Parathyroid adenoma (tissue), 2 donors: ENCODE results near the gene RNF13.
"Not testable (repeated sequence)": the region's sequence is repeated elsewhere in the genome, so short reads cannot be mapped to it uniquely, and the experiment has no call there.

ENCODE experiments used
- H2AFZ ChIP-seq: fragments of 300-600 bp; sonication (generic); one replicate; pipeline ENCODE4 v1.7.0; 2017; ENCODE audit warnings: antibody characterized with exemption, mild to moderate bottlenecking
- H3K27ac ChIP-seq: fragments of 300-600 bp; sonication (generic); one replicate; pipeline ENCODE4 v1.7.0; 2017
- H3K27me3 ChIP-seq: fragments of 300-600 bp; sonication (generic); one replicate; pipeline ENCODE4 v1.7.0; 2017; ENCODE audit warnings: low read length; ENCODE audit not compliant: control insufficient read depth, insufficient read depth
- H3K36me3 ChIP-seq: fragments of 300-600 bp; sonication (generic); one replicate; pipeline ENCODE4 v1.7.0; 2017; ENCODE audit warnings: low read length; ENCODE audit not compliant: control insufficient read depth, insufficient read depth
- H3K4me1 ChIP-seq: fragments of 300-600 bp; sonication (generic); one replicate; pipeline ENCODE4 v1.7.0; 2017; ENCODE audit warnings: control low read depth
- H3K4me2 ChIP-seq: fragments of 300-600 bp; sonication (generic); one replicate; pipeline ENCODE4 v1.7.0; 2017; ENCODE audit warnings: low read length
- H3K4me3 ChIP-seq: fragments of 300-600 bp; sonication (generic); one replicate; pipeline ENCODE4 v1.7.0; 2017; ENCODE audit warnings: low read depth, low read length
- H3K79me2 ChIP-seq: fragments of 300-600 bp; sonication (generic); one replicate; pipeline ENCODE4 v1.7.0; 2017; ENCODE audit warnings: control low read depth
- H3K9ac ChIP-seq: fragments of 300-600 bp; sonication (generic); one replicate; pipeline ENCODE4 v1.7.0; 2017; ENCODE audit warnings: mild to moderate bottlenecking
- H3K9me3 ChIP-seq: fragments of 300-600 bp; sonication (generic); one replicate; pipeline ENCODE4 v1.7.0; 2017; ENCODE audit warnings: low read length; ENCODE audit not compliant: control insufficient read depth
- TF ChIP-seq, protein P1 (sequence below): fragments of 300-600 bp; sonication (generic); IDR thresholded peaks from one replicate; pipeline ENCODE4 v1.7.0; 2017; ENCODE audit warnings: antibody characterized with exemption, mild to moderate bottlenecking
- donor health status: primary hyperparathyroidism.

The RNF13 gene

DNA sequence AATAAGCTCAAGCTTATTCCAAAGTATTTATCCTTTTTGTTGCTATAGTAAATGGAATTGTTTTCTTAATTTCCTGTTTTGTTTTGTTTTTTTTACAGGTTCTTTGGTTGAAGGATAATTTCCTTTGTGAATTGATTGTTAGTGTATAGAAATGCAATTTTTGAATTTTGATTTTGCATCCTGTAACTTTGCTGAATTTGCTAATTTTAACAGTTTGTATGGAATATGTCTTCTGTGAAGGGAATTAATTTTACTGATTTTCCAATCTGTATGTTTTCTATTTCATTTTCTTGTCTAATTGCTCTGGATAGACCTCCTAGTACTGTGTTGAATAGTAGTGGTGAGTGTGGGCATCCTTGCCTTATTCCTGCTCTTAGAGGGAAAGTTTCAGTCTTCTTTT lies 129.4 kb downstream of the RNF13 start:
- no peaks in the 10 kb centered on the region for H3K36me3 ChIP-seq
- no peaks in the 10 kb centered on the region for H3K27me3 ChIP-seq
- H3K9ac ChIP-seq: no peak overlapping the region
- no peak overlapping the region for H2AFZ ChIP-seq
- no peak overlapping the region for H3K27ac ChIP-seq
- no peak overlapping the region for H3K4me2 ChIP-seq
- H3K79me2 ChIP-seq: peaks cover 10% of the 10 kb centered on the region
- H3K9me3 ChIP-seq: no peaks in the 10 kb centered on the region
- H3K4me1 ChIP-seq: no peaks in the 10 kb centered on the region
- TF ChIP-seq, protein P1, sequence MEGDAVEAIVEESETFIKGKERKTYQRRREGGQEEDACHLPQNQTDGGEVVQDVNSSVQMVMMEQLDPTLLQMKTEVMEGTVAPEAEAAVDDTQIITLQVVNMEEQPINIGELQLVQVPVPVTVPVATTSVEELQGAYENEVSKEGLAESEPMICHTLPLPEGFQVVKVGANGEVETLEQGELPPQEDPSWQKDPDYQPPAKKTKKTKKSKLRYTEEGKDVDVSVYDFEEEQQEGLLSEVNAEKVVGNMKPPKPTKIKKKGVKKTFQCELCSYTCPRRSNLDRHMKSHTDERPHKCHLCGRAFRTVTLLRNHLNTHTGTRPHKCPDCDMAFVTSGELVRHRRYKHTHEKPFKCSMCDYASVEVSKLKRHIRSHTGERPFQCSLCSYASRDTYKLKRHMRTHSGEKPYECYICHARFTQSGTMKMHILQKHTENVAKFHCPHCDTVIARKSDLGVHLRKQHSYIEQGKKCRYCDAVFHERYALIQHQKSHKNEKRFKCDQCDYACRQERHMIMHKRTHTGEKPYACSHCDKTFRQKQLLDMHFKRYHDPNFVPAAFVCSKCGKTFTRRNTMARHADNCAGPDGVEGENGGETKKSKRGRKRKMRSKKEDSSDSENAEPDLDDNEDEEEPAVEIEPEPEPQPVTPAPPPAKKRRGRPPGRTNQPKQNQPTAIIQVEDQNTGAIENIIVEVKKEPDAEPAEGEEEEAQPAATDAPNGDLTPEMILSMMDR: no peak
- no peak overlapping the region for H3K4me3 ChIP-seq

DNA sequence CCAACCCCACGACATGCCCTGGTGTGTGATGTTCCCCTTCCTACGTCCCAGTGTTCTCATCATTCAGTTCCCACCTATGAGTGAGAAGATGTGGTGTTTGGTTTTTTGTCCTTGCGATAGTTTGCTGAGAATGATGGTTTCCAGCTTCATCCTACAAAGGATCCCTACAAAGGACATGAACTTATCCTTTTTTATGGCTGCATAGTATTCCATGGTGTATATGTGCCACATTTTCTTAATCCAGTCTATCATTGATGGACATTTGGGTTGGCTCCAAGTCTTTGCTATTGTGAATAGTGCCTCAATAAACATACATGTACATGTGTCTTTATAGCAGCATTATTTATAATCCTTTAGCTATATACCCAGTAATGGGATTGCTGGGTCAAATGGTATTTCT lies 131.0 kb downstream of the RNF13 start:
- not testable (repeated sequence) for H3K4me2 ChIP-seq, H3K27me3 ChIP-seq, H3K4me3 ChIP-seq

DNA sequence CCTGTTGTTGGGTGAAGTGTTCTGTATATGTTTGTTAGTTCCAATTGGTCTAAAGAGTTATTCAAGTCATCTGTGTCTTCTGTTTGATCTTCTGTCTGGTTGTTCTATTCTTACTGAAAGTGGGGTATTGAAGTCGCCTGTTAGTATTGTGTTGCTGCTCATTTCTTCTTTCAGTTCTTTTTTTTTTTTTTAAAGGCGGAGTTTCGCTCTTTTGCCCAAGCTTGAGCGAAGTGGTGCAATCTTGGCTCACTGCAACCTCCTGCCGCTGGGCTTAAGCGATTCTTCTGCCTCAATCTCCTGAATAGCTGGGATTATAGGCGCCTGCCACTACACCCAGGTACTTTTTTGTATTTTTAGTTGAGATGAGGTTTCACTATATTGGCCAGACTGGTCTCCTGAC lies 134.2 kb downstream of the RNF13 start:
- no peaks in the 10 kb centered on the region for H3K36me3 ChIP-seq

More for the DNA sequence above, 131.0 kb downstream of the RNF13 start:
- H2AFZ ChIP-seq, H3K27ac ChIP-seq, H3K9me3 ChIP-seq, H3K4me1 ChIP-seq, H3K9ac ChIP-seq, H3K36me3 ChIP-seq: not testable (repeated sequence)
- peaks cover 10% of the 10 kb centered on the region for H3K79me2 ChIP-seq

DNA sequence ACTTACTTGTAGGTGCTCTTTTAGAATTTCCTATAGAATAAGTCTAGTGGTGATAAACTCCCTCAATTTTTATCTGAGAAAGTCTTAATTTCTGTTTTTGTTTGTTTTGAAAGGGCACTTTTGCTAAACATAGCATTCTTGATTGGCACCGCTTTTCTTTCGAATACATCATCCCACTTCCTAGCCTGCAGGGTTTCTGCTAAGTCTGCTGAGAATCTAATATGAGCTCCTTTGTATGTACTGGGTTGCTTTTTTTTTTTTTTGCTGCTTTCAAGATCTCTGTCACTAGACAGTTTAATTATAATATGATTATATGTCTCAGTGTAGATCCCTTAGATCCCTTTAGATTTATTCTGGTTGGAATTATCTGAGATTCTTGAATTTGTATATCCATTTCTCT lies 136.2 kb downstream of the RNF13 start:
- H3K79me2 ChIP-seq: peaks cover 10% of the 10 kb centered on the region
- H2AFZ ChIP-seq: no peak overlapping the region
- H3K4me2 ChIP-seq: no peak overlapping the region
- no peaks in the 10 kb centered on the region for H3K4me1 ChIP-seq
- no peaks in the 10 kb centered on the region for H3K9me3 ChIP-seq
- H3K36me3 ChIP-seq: no peaks in the 10 kb centered on the region
- no peak overlapping the region for H3K27ac ChIP-seq
- no peak overlapping the region for H3K4me3 ChIP-seq
- TF ChIP-seq, protein P1: no peak
- no peak overlapping the region for H3K9ac ChIP-seq
- H3K27me3 ChIP-seq: no peaks in the 10 kb centered on the region

More for the DNA sequence above, 134.2 kb downstream of the RNF13 start:
- Histone ChIP-seq H3K4me2 (no peak overlapping the region), H3K4me3 (no peak overlapping the region), H3K9ac (no peak overlapping the region), H3K79me2 (peaks cover 10% of the 10 kb centered on the region), H3K27ac (no peak overlapping the region), H2AFZ (no peak overlapping the region), H3K27me3 (no peaks in the 10 kb centered on the region), H3K9me3 (no peaks in the 10 kb centered on the region), H3K4me1 (no peaks in the 10 kb centered on the region)
- TF ChIP-seq, protein P1: no peak

DNA sequence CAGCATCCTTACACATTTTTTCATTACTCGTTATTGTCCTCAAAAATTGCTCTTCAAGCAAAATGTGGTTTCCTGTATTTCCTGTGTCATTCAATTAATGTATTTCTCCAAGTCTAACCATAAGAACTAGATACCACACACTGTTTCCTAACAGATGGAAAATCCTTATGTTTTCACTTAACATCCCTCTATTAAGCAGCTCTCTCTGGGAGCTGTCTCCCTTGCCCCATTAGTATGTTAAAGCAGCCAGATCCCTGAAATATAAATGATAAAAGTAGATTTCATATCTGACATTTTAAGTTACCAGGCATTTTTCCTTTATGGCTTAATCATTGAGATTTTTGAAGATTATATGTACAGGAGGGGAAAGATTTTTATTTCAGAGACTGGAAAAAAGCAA lies 141.8 kb downstream of the RNF13 start:
- H3K9me3 ChIP-seq: no peaks in the 10 kb centered on the region
- no peaks in the 10 kb centered on the region for H3K4me1 ChIP-seq
- no peak overlapping the region for H3K4me3 ChIP-seq
- H3K27me3 ChIP-seq: no peaks in the 10 kb centered on the region
- no peak overlapping the region for H3K4me2 ChIP-seq
- H2AFZ ChIP-seq: no peak overlapping the region
- no peaks in the 10 kb centered on the region for H3K79me2 ChIP-seq
- H3K27ac ChIP-seq: no peak overlapping the region
- H3K36me3 ChIP-seq: no peaks in the 10 kb centered on the region
- no peak overlapping the region for H3K9ac ChIP-seq
- TF ChIP-seq, protein P1: no peak
